Activated CD4-positive, alpha-beta memory T cell treated with anti-CD3 and anti-CD28 coated beads for 36 hours (primary cell): ENCODE data around the gene CNN3. TPM values are rescaled to one million over a fixed set of nuclear protein-coding genes. Genes with fewer than 3 reads are reported as not detected.

Source experiments
- CTCF ChIA-PET: fragments of 350-600 bp; sonication (Branson Sonifier 250); formaldehyde crosslinking; loops from one replicate; lab custom pipeline; 2021; ENCODE audit warnings: antibody characterized with exemption, inconsistent platforms; lab: Charles Lee
- POLR2A ChIA-PET: fragments of 350-600 bp; sonication (Branson Sonifier 250); formaldehyde crosslinking; loops from one replicate; lab custom pipeline; 2021; ENCODE audit warnings: antibody characterized with exemption; lab: Charles Lee
- DNase-seq: peaks from one replicate; pipeline ENCODE4 v3.0.0-alpha.2; 2020
- H3K27ac Mint-ChIP-seq: one replicate; pipeline ENCODE4 v1.8.0; 2021; ENCODE audit warnings: mixed read lengths
- H3K27me3 Mint-ChIP-seq: one replicate; pipeline ENCODE4 v1.8.0; 2021; ENCODE audit warnings: mixed read lengths
- H3K36me3 Mint-ChIP-seq: one replicate; pipeline ENCODE4 v1.8.0; 2021; ENCODE audit warnings: mixed read lengths
- H3K4me1 Mint-ChIP-seq: one replicate; pipeline ENCODE4 v1.8.0; 2021; ENCODE audit warnings: low read depth, mixed read lengths
- H3K4me3 Mint-ChIP-seq: one replicate; pipeline ENCODE4 v1.8.0; 2021; ENCODE audit warnings: mild to moderate bottlenecking, mixed read lengths
- H3K9me3 Mint-ChIP-seq: one replicate; pipeline ENCODE4 v1.8.0; 2021; ENCODE audit warnings: mixed read lengths
- intact Hi-C: fragments of 100-400 bp; cut with micrococcal nuclease; formaldehyde crosslinking; loops from one replicate; pipeline ENCODE4 v1.15.1; 2023
- total RNA-seq, 2 experiments: library from RNA; stranded (reverse); gene quantifications; one replicate each; pipeline ENCODE4 v1.2.3, GENCODE V29; 2021

CNN3 gene
- total RNA-seq, 2 experiments from 2014 or later, result 3.9 to 4.6 TPM

- no peaks in the 10 kb centered on the region for H3K4me1 Mint-ChIP-seq
- ChIA-PET POLR2A (no interaction called here), CTCF (interaction anchor here (0.9 to 1.9 kb wide), 3 partner anchors 18 to 45 kb away, joined by 3 to 10 read pairs (median 3); no protein-coding TSS in a partner anchor)
- H3K36me3 Mint-ChIP-seq, result no peaks in the 10 kb centered on the region
- no peak overlapping the region for H3K4me3 Mint-ChIP-seq
- H3K27me3 Mint-ChIP-seq, result peaks cover 2% of the 10 kb centered on the region
- no peak for DNase-seq
- no peak overlapping the region for H3K27ac Mint-ChIP-seq
- no peaks in the 10 kb centered on the region for H3K9me3 Mint-ChIP-seq
- intact Hi-C loops, result no loop called here
These were observed 53.2 kb downstream of the CNN3 start for GRCh38 chr1:94873520-94874351.

- intact Hi-C loops, result no loop called here
- Mint-ChIP-seq H3K27me3 (peaks cover 2% of the 10 kb centered on the region), H3K4me1 (no peaks in the 10 kb centered on the region), H3K9me3 (no peaks in the 10 kb centered on the region), H3K36me3 (no peaks in the 10 kb centered on the region), H3K4me3 (no peak overlapping the region), H3K27ac (no peak overlapping the region)
- ChIA-PET POLR2A (no interaction called here), CTCF (interaction anchor here (1.9 kb wide), 1 partner anchor 19 kb away, joined by 10 read pairs; no protein-coding TSS in a partner anchor)
- DNase-seq, result no peak
These were observed 54.0 kb downstream of the CNN3 start for GRCh38 chr1:94872771-94873495.

- no peak for DNase-seq
- Mint-ChIP-seq H3K4me1 (no peaks in the 10 kb centered on the region), H3K4me3 (no peak overlapping the region), H3K27ac (no peak overlapping the region), H3K9me3 (no peaks in the 10 kb centered on the region), H3K27me3 (no peaks in the 10 kb centered on the region), H3K36me3 (no peaks in the 10 kb centered on the region)
- intact Hi-C loops, result no loop called here
- CTCF ChIA-PET, result interaction anchor here (1.9 kb wide), 1 partner anchor 16 kb away, joined by 4 read pairs; no protein-coding TSS in a partner anchor
- POLR2A ChIA-PET, result no interaction called here
These were observed 55.9 kb downstream of the CNN3 start for GRCh38 chr1:94871031-94871430.

GRCh38 chr1:94866164-94866807 lies 60.6 kb downstream of the CNN3 start:
- H3K36me3 Mint-ChIP-seq, result no peaks in the 10 kb centered on the region
- H3K4me1 Mint-ChIP-seq, result no peaks in the 10 kb centered on the region
- no peaks in the 10 kb centered on the region for H3K27me3 Mint-ChIP-seq
- no peak overlapping the region for H3K4me3 Mint-ChIP-seq
- H3K9me3 Mint-ChIP-seq, result no peaks in the 10 kb centered on the region
- POLR2A ChIA-PET, result no interaction called here
- CTCF ChIA-PET, result interaction anchor here (0.9 to 4.3 kb wide), 3 partner anchors 12 to 177 kb away, joined by 3 to 38 read pairs (median 17); no protein-coding TSS in a partner anchor
- no peak for DNase-seq
- H3K27ac Mint-ChIP-seq, result no peak overlapping the region
- intact Hi-C loops, result no loop called here

- ChIA-PET CTCF (interaction anchor here (0.9 to 4.3 kb wide), 3 partner anchors 11 to 178 kb away, joined by 3 to 38 read pairs (median 17); no protein-coding TSS in a partner anchor), POLR2A (no interaction called here)
- Mint-ChIP-seq H3K9me3 (no peaks in the 10 kb centered on the region), H3K27me3 (no peaks in the 10 kb centered on the region), H3K36me3 (no peaks in the 10 kb centered on the region), H3K27ac (no peak overlapping the region), H3K4me3 (no peak overlapping the region), H3K4me1 (no peaks in the 10 kb centered on the region)
- intact Hi-C loops, result no loop called here
- no peak for DNase-seq
These were observed 61.5 kb downstream of the CNN3 start for GRCh38 chr1:94865360-94865759.

GRCh38 chr1:94864821-94865220 lies 62.1 kb downstream of the CNN3 start:
- Mint-ChIP-seq H3K9me3 (no peaks in the 10 kb centered on the region), H3K4me3 (no peak overlapping the region), H3K27me3 (no peaks in the 10 kb centered on the region), H3K27ac (no peak overlapping the region), H3K4me1 (no peaks in the 10 kb centered on the region), H3K36me3 (no peaks in the 10 kb centered on the region)
- intact Hi-C loops, result no loop called here
- ChIA-PET CTCF (interaction anchor here (3.4 to 4.3 kb wide), 2 partner anchors 10 to 179 kb away, joined by 17 to 38 read pairs; no protein-coding TSS in a partner anchor), POLR2A (no interaction called here)
- DNase-seq, result no peak

- ChIA-PET POLR2A (no interaction called here), CTCF (interaction anchor here (3.4 to 4.3 kb wide), 2 partner anchors 9 to 180 kb away, joined by 17 to 38 read pairs; no protein-coding TSS in a partner anchor)
- no peak for DNase-seq
- Mint-ChIP-seq H3K4me3 (no peak overlapping the region), H3K27ac (no peak overlapping the region), H3K27me3 (no peaks in the 10 kb centered on the region), H3K36me3 (no peaks in the 10 kb centered on the region), H3K9me3 (no peaks in the 10 kb centered on the region), H3K4me1 (no peaks in the 10 kb centered on the region)
- intact Hi-C loops, result no loop called here
These were observed 63.0 kb downstream of the CNN3 start for GRCh38 chr1:94863919-94864318.

- ChIA-PET CTCF (interaction anchor here (3.4 to 4.3 kb wide), 2 partner anchors 9 to 180 kb away, joined by 17 to 38 read pairs; no protein-coding TSS in a partner anchor), POLR2A (no interaction called here)
- Mint-ChIP-seq H3K4me1 (no peaks in the 10 kb centered on the region), H3K27ac (no peak overlapping the region), H3K36me3 (no peaks in the 10 kb centered on the region), H3K4me3 (no peak overlapping the region), H3K9me3 (no peaks in the 10 kb centered on the region), H3K27me3 (no peaks in the 10 kb centered on the region)
- intact Hi-C loops, result no loop called here
- no peak for DNase-seq
These were observed 63.5 kb downstream of the CNN3 start for GRCh38 chr1:94863297-94863911.

GRCh38 chr1:94862718-94863117 lies 64.2 kb downstream of the CNN3 start:
- ChIA-PET CTCF (interaction anchor here (1.7 to 4.3 kb wide), 2 partner anchors 8 to 181 kb away, joined by 5 to 38 read pairs; no protein-coding TSS in a partner anchor), POLR2A (no interaction called here)
- Mint-ChIP-seq H3K4me3 (no peak overlapping the region), H3K36me3 (no peaks in the 10 kb centered on the region), H3K27ac (no peak overlapping the region), H3K4me1 (no peaks in the 10 kb centered on the region), H3K9me3 (no peaks in the 10 kb centered on the region), H3K27me3 (peaks cover 1% of the 10 kb centered on the region)
- DNase-seq, result no peak
- intact Hi-C loops, result no loop called here

- Mint-ChIP-seq H3K9me3 (no peaks in the 10 kb centered on the region), H3K27me3 (peaks cover 1% of the 10 kb centered on the region), H3K36me3 (no peaks in the 10 kb centered on the region), H3K27ac (no peak overlapping the region), H3K4me1 (no peaks in the 10 kb centered on the region), H3K4me3 (no peak overlapping the region)
- no peak for DNase-seq
- ChIA-PET POLR2A (no interaction called here), CTCF (interaction anchor here (1.0 to 1.3 kb wide), 2 partner anchors 184 to 186 kb away, joined by 3 to 4 read pairs; no protein-coding TSS in a partner anchor)
- intact Hi-C loops, result no loop called here
These were observed 67.7 kb downstream of the CNN3 start for GRCh38 chr1:94859174-94859573.

GRCh38 chr1:94858276-94858675 lies 68.6 kb downstream of the CNN3 start:
- Mint-ChIP-seq H3K9me3 (no peaks in the 10 kb centered on the region), H3K27ac (no peak overlapping the region), H3K27me3 (peaks cover 1% of the 10 kb centered on the region), H3K36me3 (no peaks in the 10 kb centered on the region), H3K4me1 (no peaks in the 10 kb centered on the region), H3K4me3 (no peak overlapping the region)
- DNase-seq, result no peak
- CTCF ChIA-PET, result no interaction called here
- intact Hi-C loops, result no loop called here
- POLR2A ChIA-PET, result no interaction called here
